ENCODE measurements around the gene PIAS3.

Gene PIAS3

GRCh38 chr1:145874646-145875045, 15.8 kb upstream of the PIAS3 start:
- Histone ChIP-seq H3K27me3 (ENCODE audit: insufficient read depth, poor library complexity, severe bottlenecking) (no peaks in the 10 kb centered on the region), H3K27ac (replicated peaks) (no peak overlapping the region), H3K4me3 (replicated peaks; ENCODE audit: insufficient read depth, low read length) (no peak overlapping the region)
- peak in 1 of 2 experiments; percentile 51 for DNase-seq (ENCODE audit: low read depth in 1 of 2, low spot score in 1 of 2)
- TF ChIP-seq REST (IDR thresholded peaks at IDR 0.05; ENCODE audit: insufficient replicate concordance, low read depth) (no peak), POLR2AphosphoS5 (IDR thresholded peaks at IDR 0.05; ENCODE audit: low read depth) (no peak), SPI1 (IDR thresholded peaks at IDR 0.05; ENCODE audit: borderline replicate concordance, low read depth) (no peak), CTCF (IDR thresholded peaks at IDR 0.05; ENCODE audit: insufficient read depth, low read length) (no peak)

GRCh38 chr1:145871994-145872924, 13.4 kb upstream of the PIAS3 start:
- Histone ChIP-seq H3K27ac (replicated peaks) (peak overlapping the region; percentile 56), H3K4me3 (replicated peaks; ENCODE audit: insufficient read depth, low read length) (peak overlapping the region; percentile 29), H3K27me3 (ENCODE audit: insufficient read depth, poor library complexity, severe bottlenecking) (no peaks in the 10 kb centered on the region)
- peak; percentile 64 to 75 for DNase-seq (ENCODE audit: low read depth in 1 of 2, low spot score in 1 of 2)
- TF ChIP-seq POLR2AphosphoS5 (IDR thresholded peaks at IDR 0.05; ENCODE audit: low read depth) (peak; percentile 46; the same call in 1 of the 2 replicates), REST (IDR thresholded peaks at IDR 0.05; ENCODE audit: insufficient replicate concordance, low read depth) (no peak), GABPA (IDR thresholded peaks at IDR 0.05; ENCODE audit: low read depth) (no peak), SPI1 (IDR thresholded peaks at IDR 0.05; ENCODE audit: borderline replicate concordance, low read depth) (peak; percentile 91), CTCF (IDR thresholded peaks at IDR 0.05; ENCODE audit: insufficient read depth, low read length) (no peak)

- DNase-seq (ENCODE audit: low read depth in 1 of 2, low spot score in 1 of 2), result no peak
- no peak for TF ChIP-seq SPI1 (IDR thresholded peaks at IDR 0.05; ENCODE audit: borderline replicate concordance, low read depth)
- TF ChIP-seq CTCF (IDR thresholded peaks at IDR 0.05; ENCODE audit: insufficient read depth, low read length), result no peak
- TF ChIP-seq POLR2AphosphoS5 (IDR thresholded peaks at IDR 0.05; ENCODE audit: low read depth), result no peak
- no peak for TF ChIP-seq REST (IDR thresholded peaks at IDR 0.05; ENCODE audit: insufficient replicate concordance, low read depth)
- no peak for TF ChIP-seq GABPA (IDR thresholded peaks at IDR 0.05; ENCODE audit: low read depth)
Measured at GRCh38 chr1:145868232-145868631, 9.4 kb upstream of the PIAS3 start.

More at GRCh38 chr1:145868232-145868631, 9.4 kb upstream of the PIAS3 start:
- no peaks in the 10 kb centered on the region for H3K27me3 ChIP-seq (ENCODE audit: insufficient read depth, poor library complexity, severe bottlenecking)
- H3K27ac ChIP-seq (replicated peaks), result no peak overlapping the region
- no peak overlapping the region for H3K4me3 ChIP-seq (replicated peaks; ENCODE audit: insufficient read depth, low read length)

All from HL-60 (cell line).